ENCODE data around the gene PCDHGB4.

DNA sequence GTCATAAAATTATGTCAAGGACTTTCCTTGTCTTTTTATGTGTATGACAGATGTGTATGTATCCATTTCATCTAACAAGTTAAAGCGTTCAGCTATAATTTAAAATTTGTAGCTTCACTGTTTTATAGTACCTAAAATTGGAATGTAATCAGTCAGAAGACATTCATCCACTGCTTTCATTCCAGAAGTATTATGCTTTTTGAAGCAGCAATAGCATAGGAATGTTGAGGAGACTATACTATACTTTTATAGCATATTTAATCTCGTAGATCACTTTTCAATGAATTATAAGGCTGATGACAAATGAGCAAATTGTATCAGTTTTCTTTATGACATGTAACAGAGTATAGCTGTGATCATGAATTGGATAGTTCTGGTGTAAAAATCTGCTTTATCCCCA is 49.7 kb downstream of the PCDHGB4 start:
- no peak for TF ChIP-seq POLR2A (IDR thresholded peaks at IDR 0.05)
- TF ChIP-seq, protein P1, sequence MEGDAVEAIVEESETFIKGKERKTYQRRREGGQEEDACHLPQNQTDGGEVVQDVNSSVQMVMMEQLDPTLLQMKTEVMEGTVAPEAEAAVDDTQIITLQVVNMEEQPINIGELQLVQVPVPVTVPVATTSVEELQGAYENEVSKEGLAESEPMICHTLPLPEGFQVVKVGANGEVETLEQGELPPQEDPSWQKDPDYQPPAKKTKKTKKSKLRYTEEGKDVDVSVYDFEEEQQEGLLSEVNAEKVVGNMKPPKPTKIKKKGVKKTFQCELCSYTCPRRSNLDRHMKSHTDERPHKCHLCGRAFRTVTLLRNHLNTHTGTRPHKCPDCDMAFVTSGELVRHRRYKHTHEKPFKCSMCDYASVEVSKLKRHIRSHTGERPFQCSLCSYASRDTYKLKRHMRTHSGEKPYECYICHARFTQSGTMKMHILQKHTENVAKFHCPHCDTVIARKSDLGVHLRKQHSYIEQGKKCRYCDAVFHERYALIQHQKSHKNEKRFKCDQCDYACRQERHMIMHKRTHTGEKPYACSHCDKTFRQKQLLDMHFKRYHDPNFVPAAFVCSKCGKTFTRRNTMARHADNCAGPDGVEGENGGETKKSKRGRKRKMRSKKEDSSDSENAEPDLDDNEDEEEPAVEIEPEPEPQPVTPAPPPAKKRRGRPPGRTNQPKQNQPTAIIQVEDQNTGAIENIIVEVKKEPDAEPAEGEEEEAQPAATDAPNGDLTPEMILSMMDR (IDR thresholded peaks at IDR 0.05) = no peak

All from heart left ventricle (tissue), 13 donors.